HepG2 (cell line): ENCODE data around the gene RAD51. TPM values are rescaled to one million over a fixed set of nuclear protein-coding genes. Genes with fewer than 3 reads are reported as not detected.
A peak's percentile ranks its signal among the peaks of the same experiment; 100 is the strongest.

ENCODE experiments used
- DMAP1 ChIP-seq: IDR thresholded peaks from 2 replicates; pipeline ENCODE4 v1.6.1; 2016
- HOXA5 ChIP-seq: sonication (generic); formaldehyde crosslinking; IDR thresholded peaks from 2 replicates; pipeline ENCODE4 v1.4.0; 2020; ENCODE audit warnings: missing genetic modification reagents
- KLF15 ChIP-seq: sonication (generic); formaldehyde crosslinking; IDR thresholded peaks from 2 replicates; pipeline ENCODE4 v1.8.1; 2023; ENCODE audit warnings: borderline replicate concordance, mild to moderate bottlenecking, inconsistent platforms, missing genetic modification reagents, mixed read lengths
- NFYB ChIP-seq: sonication (generic); formaldehyde crosslinking; IDR thresholded peaks from 2 replicates; pipeline ENCODE4 v1.4.0; 2020; ENCODE audit warnings: missing genetic modification reagents
- REPIN1 ChIP-seq: sonication (generic); formaldehyde crosslinking; IDR thresholded peaks from 2 replicates; pipeline ENCODE4 v1.8.0; 2022; ENCODE audit warnings: missing genetic modification reagents, low read depth, mild to moderate bottlenecking, borderline replicate concordance
- YEATS2 ChIP-seq: sonication (generic); formaldehyde crosslinking; IDR thresholded peaks from 2 replicates; pipeline ENCODE4 v1.4.0; 2020; ENCODE audit warnings: missing genetic modification reagents, borderline replicate concordance
- ZNF232 ChIP-seq: sonication (generic); formaldehyde crosslinking; IDR thresholded peaks from 2 replicates; pipeline ENCODE4 v1.4.0; 2020; ENCODE audit warnings: missing genetic modification reagents, borderline replicate concordance
- ZNF253 ChIP-seq: sonication (generic); formaldehyde crosslinking; IDR thresholded peaks from 2 replicates; pipeline ENCODE4 v1.8.0; 2022; ENCODE audit warnings: mild to moderate bottlenecking, missing genetic modification reagents, borderline replicate concordance
- ZNF451 ChIP-seq: sonication (generic); formaldehyde crosslinking; IDR thresholded peaks from 2 replicates; pipeline ENCODE4 v1.5.0; 2020; ENCODE audit warnings: mild to moderate bottlenecking, missing genetic modification reagents
- ZNF556 ChIP-seq: sonication (generic); formaldehyde crosslinking; IDR thresholded peaks from 2 replicates; pipeline ENCODE4 v1.4.0; 2020; ENCODE audit warnings: mild to moderate bottlenecking, missing genetic modification reagents, borderline replicate concordance
- ZNF567 ChIP-seq: sonication (generic); formaldehyde crosslinking; IDR thresholded peaks from 2 replicates; pipeline ENCODE4 v1.8.1; 2023; ENCODE audit warnings: mild to moderate bottlenecking, missing genetic modification reagents, borderline replicate concordance
- polyA plus RNA-seq, 8 experiments: library from polyadenylated mRNA; depleted of rRNA in 3 of 8; stranded (reverse) in 7 of 8; unstranded in 1 of 8; fragments of >200 nt; fragmentation: Illumina TruSeq in 4 of 8; extraction: Trizol in 4 of 8; gene quantifications; 2 replicates each; pipeline versions ENCODE4 v1.2.1 to v1.2.3, GENCODE V29; 2011 to 2016; ENCODE audit warnings: low read depth in 4 of 8, missing spikeins in 1 of 8, mixed read lengths in 1 of 8; ENCODE audit not compliant: insufficient read depth in 1 of 8
- total RNA-seq, 5 experiments: library from RNA; depleted of rRNA; stranded (reverse); fragments of >200 nt; fragmentation: Illumina TruSeq; extraction: Trizol; gene quantifications; 2 replicates each; pipeline ENCODE4 v1.2.3, GENCODE V29; 2016; ENCODE audit warnings: low read depth in 1 of 5
- TF ChIP-seq, protein P1 (sequence below), 2 experiments: sonication (generic) in 1 of 2; formaldehyde crosslinking in 1 of 2; IDR thresholded peaks; 2 replicates each; pipeline versions ENCODE4 v1.4.0 to v1.6.1; 2016 to 2020; ENCODE audit warnings: borderline replicate concordance in 1 of 2, low read depth in 1 of 2, mild to moderate bottlenecking in 1 of 2, missing genetic modification reagents in 1 of 2
- TF ChIP-seq, protein P2 (sequence below): sonication (generic); formaldehyde crosslinking; IDR thresholded peaks from 2 replicates; pipeline ENCODE4 v1.4.0; 2020; ENCODE audit warnings: missing genetic modification reagents, borderline replicate concordance
- TF ChIP-seq, protein P3 (sequence below): sonication (generic); formaldehyde crosslinking; IDR thresholded peaks from 2 replicates; pipeline ENCODE4 v1.5.0; 2020; ENCODE audit warnings: missing genetic modification reagents, mild to moderate bottlenecking, borderline replicate concordance
- TF ChIP-seq, protein P4 (sequence below): sonication (generic); formaldehyde crosslinking; IDR thresholded peaks from 2 replicates; pipeline ENCODE4 v1.4.0; 2020; ENCODE audit warnings: missing genetic modification reagents, mild to moderate bottlenecking, borderline replicate concordance

RAD51 gene
- total and polyA plus RNA-seq, 2 of the 13 experiments (the other 11 are each of a cell fraction or from before 2014, with no cell fraction given): 8.5 to 12.8 TPM

DNA sequence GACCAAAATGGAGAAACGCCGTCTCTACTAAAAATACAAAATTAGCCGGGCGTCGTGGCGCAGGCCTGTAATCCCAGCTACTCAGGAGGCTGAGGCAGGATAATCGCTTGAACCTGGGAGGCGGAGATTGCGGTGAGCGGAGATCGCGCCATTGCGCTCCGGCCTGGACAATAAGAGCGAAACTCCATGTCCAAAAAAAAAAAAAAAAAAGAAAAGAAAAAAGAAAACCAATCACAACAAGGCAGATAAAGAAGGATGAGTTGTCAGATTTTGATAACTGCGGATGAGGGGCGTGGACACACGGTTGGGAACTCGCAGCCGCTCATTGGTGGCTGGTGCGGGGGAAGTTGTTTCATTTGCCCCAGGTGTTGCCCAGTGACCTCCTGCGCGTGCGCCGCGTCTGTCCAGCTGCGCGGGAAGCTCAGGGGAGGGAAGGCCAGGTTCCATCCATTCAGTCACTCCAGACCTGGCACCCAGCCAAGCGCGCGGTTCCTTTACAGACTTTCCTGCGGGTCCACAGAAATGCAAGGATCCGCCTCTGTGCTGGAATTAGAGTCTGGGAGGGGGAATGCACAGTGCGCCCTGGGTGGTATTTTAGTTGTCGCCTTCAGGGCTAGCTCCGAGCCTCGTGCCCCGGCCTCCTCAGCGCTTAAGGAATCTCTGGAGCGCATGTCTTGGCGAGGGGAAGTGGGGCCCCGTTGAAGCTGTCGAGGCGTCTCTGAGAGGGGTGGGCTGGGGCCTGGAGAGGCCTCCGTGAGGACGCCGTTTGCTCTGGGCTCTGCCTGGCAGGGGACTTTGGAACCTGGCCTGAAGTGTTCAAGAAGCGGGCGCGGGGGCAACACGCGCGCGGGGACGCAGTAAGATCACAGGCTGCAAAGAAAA, 68.2 kb downstream of the RAD51 start (continued):
- TF ChIP-seq, protein P1, sequence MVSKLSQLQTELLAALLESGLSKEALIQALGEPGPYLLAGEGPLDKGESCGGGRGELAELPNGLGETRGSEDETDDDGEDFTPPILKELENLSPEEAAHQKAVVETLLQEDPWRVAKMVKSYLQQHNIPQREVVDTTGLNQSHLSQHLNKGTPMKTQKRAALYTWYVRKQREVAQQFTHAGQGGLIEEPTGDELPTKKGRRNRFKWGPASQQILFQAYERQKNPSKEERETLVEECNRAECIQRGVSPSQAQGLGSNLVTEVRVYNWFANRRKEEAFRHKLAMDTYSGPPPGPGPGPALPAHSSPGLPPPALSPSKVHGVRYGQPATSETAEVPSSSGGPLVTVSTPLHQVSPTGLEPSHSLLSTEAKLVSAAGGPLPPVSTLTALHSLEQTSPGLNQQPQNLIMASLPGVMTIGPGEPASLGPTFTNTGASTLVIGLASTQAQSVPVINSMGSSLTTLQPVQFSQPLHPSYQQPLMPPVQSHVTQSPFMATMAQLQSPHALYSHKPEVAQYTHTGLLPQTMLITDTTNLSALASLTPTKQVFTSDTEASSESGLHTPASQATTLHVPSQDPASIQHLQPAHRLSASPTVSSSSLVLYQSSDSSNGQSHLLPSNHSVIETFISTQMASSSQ (IDR thresholded peaks at IDR 0.05; ENCODE audit: low read depth): no peak
- TF ChIP-seq, protein P1 (CRISPR knock-in tag; IDR thresholded peaks at IDR 0.05; ENCODE audit: borderline replicate concordance): peak; percentile 4; the same call in 1 of the 2 replicates
- peak; percentile 55; the same call in 1 of the 2 replicates for TF ChIP-seq HOXA5 (CRISPR knock-in tag)
- TF ChIP-seq KLF15 (CRISPR knock-in tag): peak; percentile 61; the same call in 1 of the 2 replicates
- TF ChIP-seq YEATS2 (CRISPR knock-in tag): no peak
- TF ChIP-seq, protein P2, sequence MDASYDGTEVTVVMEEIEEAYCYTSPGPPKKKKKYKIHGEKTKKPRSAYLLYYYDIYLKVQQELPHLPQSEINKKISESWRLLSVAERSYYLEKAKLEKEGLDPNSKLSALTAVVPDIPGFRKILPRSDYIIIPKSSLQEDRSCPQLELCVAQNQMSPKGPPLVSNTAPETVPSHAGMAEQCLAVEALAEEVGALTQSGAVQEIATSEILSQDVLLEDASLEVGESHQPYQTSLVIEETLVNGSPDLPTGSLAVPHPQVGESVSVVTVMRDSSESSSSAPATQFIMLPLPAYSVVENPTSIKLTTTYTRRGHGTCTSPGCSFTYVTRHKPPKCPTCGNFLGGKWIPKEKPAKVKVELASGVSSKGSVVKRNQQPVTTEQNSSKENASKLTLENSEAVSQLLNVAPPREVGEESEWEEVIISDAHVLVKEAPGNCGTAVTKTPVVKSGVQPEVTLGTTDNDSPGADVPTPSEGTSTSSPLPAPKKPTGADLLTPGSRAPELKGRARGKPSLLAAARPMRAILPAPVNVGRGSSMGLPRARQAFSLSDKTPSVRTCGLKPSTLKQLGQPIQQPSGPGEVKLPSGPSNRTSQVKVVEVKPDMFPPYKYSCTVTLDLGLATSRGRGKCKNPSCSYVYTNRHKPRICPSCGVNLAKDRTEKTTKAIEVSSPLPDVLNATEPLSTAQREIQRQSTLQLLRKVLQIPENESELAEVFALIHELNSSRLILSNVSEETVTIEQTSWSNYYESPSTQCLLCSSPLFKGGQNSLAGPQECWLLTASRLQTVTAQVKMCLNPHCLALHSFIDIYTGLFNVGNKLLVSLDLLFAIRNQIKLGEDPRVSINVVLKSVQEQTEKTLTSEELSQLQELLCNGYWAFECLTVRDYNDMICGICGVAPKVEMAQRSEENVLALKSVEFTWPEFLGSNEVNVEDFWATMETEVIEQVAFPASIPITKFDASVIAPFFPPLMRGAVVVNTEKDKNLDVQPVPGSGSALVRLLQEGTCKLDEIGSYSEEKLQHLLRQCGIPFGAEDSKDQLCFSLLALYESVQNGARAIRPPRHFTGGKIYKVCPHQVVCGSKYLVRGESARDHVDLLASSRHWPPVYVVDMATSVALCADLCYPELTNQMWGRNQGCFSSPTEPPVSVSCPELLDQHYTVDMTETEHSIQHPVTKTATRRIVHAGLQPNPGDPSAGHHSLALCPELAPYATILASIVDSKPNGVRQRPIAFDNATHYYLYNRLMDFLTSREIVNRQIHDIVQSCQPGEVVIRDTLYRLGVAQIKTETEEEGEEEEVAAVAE: 0 out of 2 replicates have a peak, but pooled peaks have one; percentile 7
- TF ChIP-seq DMAP1 (CRISPR knock-in tag): 0 out of 2 replicates have a peak, but pooled peaks have one; percentile 33
- TF ChIP-seq, protein P3, sequence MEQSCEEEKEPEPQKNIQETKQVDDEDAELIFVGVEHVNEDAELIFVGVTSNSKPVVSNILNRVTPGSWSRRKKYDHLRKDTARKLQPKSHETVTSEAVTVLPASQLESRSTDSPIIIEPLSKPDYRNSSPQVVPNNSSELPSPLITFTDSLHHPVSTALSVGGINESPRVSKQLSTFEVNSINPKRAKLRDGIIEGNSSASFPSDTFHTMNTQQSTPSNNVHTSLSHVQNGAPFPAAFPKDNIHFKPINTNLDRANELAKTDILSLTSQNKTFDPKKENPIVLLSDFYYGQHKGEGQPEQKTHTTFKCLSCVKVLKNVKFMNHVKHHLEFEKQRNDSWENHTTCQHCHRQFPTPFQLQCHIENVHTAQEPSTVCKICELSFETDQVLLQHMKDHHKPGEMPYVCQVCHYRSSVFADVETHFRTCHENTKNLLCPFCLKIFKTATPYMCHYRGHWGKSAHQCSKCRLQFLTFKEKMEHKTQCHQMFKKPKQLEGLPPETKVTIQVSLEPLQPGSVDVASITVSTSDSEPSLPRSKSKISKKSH (CRISPR knock-in tag): peak; percentile 45; the same call in 1 of the 2 replicates
- TF ChIP-seq ZNF232 (CRISPR knock-in tag): peak; percentile 88
- TF ChIP-seq ZNF567 (CRISPR knock-in tag): peak; percentile 61
- no peak; the same call in 1 of the 2 replicates for TF ChIP-seq ZNF556 (CRISPR knock-in tag)
- TF ChIP-seq ZNF451 (CRISPR knock-in tag): 0 out of 2 replicates have a peak, but pooled peaks have one; percentile 9
- TF ChIP-seq, protein P4, sequence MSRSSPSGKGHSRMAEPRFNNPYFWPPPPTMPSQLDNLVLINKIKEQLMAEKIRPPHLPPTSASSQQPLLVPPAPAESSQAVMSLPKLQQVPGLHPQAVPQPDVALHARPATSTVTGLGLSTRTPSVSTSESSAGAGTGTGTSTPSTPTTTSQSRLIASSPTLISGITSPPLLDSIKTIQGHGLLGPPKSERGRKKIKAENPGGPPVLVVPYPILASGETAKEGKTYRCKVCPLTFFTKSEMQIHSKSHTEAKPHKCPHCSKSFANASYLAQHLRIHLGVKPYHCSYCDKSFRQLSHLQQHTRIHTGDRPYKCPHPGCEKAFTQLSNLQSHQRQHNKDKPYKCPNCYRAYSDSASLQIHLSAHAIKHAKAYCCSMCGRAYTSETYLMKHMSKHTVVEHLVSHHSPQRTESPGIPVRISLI (CRISPR knock-in tag): no peak; the same call in 1 of the 2 replicates
- TF ChIP-seq ZNF253 (CRISPR knock-in tag): 0 out of 2 replicates have a peak, but pooled peaks have one; percentile 30
- peak; percentile 26; the same call in 1 of the 2 replicates for TF ChIP-seq REPIN1 (CRISPR knock-in tag)
- TF ChIP-seq NFYB: peak; percentile 75
